Right lobe of liver (tissue), 4 donors: ENCODE data around the gene CCSER1.

ENCODE experiments used
- CTCF ChIP-seq, 4 donors: fragments of 200-600 bp in 3 of 4; fragments of 450-650 bp in 1 of 4; IDR thresholded peaks; one replicate each; pipeline versions ENCODE4 v1.5.1 to v1.8.0; 2016 to 2022; ENCODE audit warnings: antibody characterized with exemption in 4 of 4, mild to moderate bottlenecking in 2 of 4
- POLR2A ChIP-seq: fragments of 450-650 bp; IDR thresholded peaks from one replicate; pipeline ENCODE4 v1.6.1; 2017; ENCODE audit warnings: antibody characterized with exemption, mild to moderate bottlenecking
- donor health status: DM: no; HTN: no; CAD: no.
- donor health status: DM: no; HTN: no; CAD: no.
- donor health status: DM: no; HTN: yes; CAD: no.

GRCh38 chr4:91590260-91590659, 1463.1 kb downstream of the CCSER1 start:
- TF ChIP-seq POLR2A (no peak), CTCF (IDR thresholded peaks at IDR 0.05) (no peak)
